HepG2 (cell line): Measurements from ENCODE around the gene TMEM127. TPM values are rescaled to one million over a fixed set of nuclear protein-coding genes. Genes with fewer than 3 reads are reported as not detected.
"Not testable (repeated sequence)": the region's sequence is repeated elsewhere in the genome, so short reads cannot be mapped to it uniquely, and the experiment has no call there.

Source experiments
- ATAC-seq: fragments of 200-7000 bp; cut with Tn5 transposase; 3 replicates; pipeline ENCODE4 v1.9.1; 2020; ENCODE audit warnings: mild to moderate bottlenecking, moderate library complexity
- BruUV-seq: library from RNA; stranded (reverse); fragments of 400-500 nt; replicated peaks from 2 replicates; lab custom pipeline; 2021; lab: Mats Ljungman, UMichigan
- CTCF ChIA-PET: fragments of 300-600 bp; formaldehyde crosslinking; extraction: SDS; loops from one replicate; lab custom pipeline; 2021; ENCODE audit warnings: low total read pairs, inconsistent platforms, low intra/inter-chr PET ratio; lab: Yijun Ruan, JAX
- POLR2A ChIA-PET: fragments of 350-600 bp; sonication (Branson Sonifier 250); formaldehyde crosslinking; loops from one replicate; lab custom pipeline; 2020; ENCODE audit warnings: antibody characterized with exemption, inconsistent platforms; lab: Yijun Ruan, JAX
- DNase-seq: peaks from one replicate; pipeline ENCODE4 v3.0.0-alpha.2; 2015; ENCODE audit warnings: low spot score
- FAIRE-seq: peaks from 3 replicates; lab custom pipeline; 2011; peaks lifted over from hg19 to GRCh38; lab: Jason Lieb, UNC
- H2AFZ ChIP-seq: one replicate; pipeline ENCODE4 v1.6.1; 2011; ENCODE audit warnings: low read length, inconsistent platforms
- H3K27ac ChIP-seq: fragments of 300-600 bp; 3 replicates; pipeline ENCODE4 v1.8.0; 2011; ENCODE audit warnings: mixed run types, mild to moderate bottlenecking, mixed read lengths, low read length, inconsistent platforms; ENCODE audit not compliant: insufficient read depth; ENCODE audit errors: extremely low read length
- H3K27me3 ChIP-seq, 2 experiments: fragments of 200-600 bp in 1 of 2; 2 replicates in 1 of 2; 3 replicates in 1 of 2; pipeline versions ENCODE4 v1.6.0 to v1.8.0; 2011; ENCODE audit warnings: low read length in 2 of 2, mild to moderate bottlenecking in 2 of 2, moderate library complexity in 2 of 2, inconsistent platforms in 1 of 2; ENCODE audit not compliant: insufficient read depth in 2 of 2, control insufficient read depth in 1 of 2
- H3K36me3 ChIP-seq, 2 experiments: fragments of 200-600 bp in 1 of 2; replicated peaks in 1 of 2; 2 replicates in 1 of 2; 3 replicates in 1 of 2; pipeline versions ENCODE4 v1.5.1 to v1.8.0; 2011; ENCODE audit warnings: low read length in 2 of 2, inconsistent platforms in 1 of 2; ENCODE audit not compliant: insufficient read depth in 2 of 2, control insufficient read depth in 1 of 2
- H3K4me1 ChIP-seq: 2 replicates; pipeline ENCODE4 v1.5.1; 2012; ENCODE audit warnings: low read length, inconsistent platforms; ENCODE audit not compliant: insufficient read depth
- H3K4me2 ChIP-seq: 2 replicates; pipeline ENCODE4 v1.6.0; 2011; ENCODE audit warnings: low read depth, low read length, inconsistent platforms
- H3K4me3 ChIP-seq, 3 experiments: fragments of 200-600 bp in 1 of 3; sonication (generic), shearing (Covaris generic) in 1 of 3; replicated peaks in 1 of 3; 2 replicates each; pipeline ENCODE4 v1.5.1; 2011 to 2016; ENCODE audit warnings: low read length in 3 of 3, inconsistent platforms in 2 of 3, low read depth in 2 of 3, mild to moderate bottlenecking in 2 of 3, control low read depth in 1 of 3, mixed read lengths in 1 of 3; ENCODE audit not compliant: insufficient read depth in 1 of 3
- H3K79me2 ChIP-seq: one replicate; pipeline ENCODE4 v1.6.1; 2011; ENCODE audit warnings: low read length, inconsistent platforms; ENCODE audit not compliant: insufficient read depth
- H3K9ac ChIP-seq: 2 replicates; pipeline ENCODE4 v1.6.0; 2011; ENCODE audit warnings: mild to moderate bottlenecking, low read depth, low read length, inconsistent platforms; ENCODE audit not compliant: insufficient read depth
- H3K9me3 ChIP-seq: 2 replicates; pipeline ENCODE4 v1.5.1; 2012; ENCODE audit warnings: mild to moderate bottlenecking, low read length
- H4K20me1 ChIP-seq: 2 replicates; pipeline ENCODE4 v1.6.0; 2011; ENCODE audit warnings: inconsistent platforms, mild to moderate bottlenecking, low read length, moderate library complexity; ENCODE audit not compliant: insufficient read depth
- EED ChIP-seq: sonication (generic); formaldehyde crosslinking; IDR thresholded peaks from 2 replicates; pipeline ENCODE4 v1.5.0; 2020; ENCODE audit warnings: mild to moderate bottlenecking, missing genetic modification reagents
- ELF1 ChIP-seq: sonication (generic); formaldehyde crosslinking; IDR thresholded peaks from 2 replicates; pipeline ENCODE4 v1.4.0; 2020; ENCODE audit warnings: missing genetic modification reagents
- HIVEP1 ChIP-seq: sonication (generic); formaldehyde crosslinking; IDR thresholded peaks from 2 replicates; pipeline ENCODE4 v1.4.0; 2020; ENCODE audit warnings: mild to moderate bottlenecking, missing genetic modification reagents
- NCOA5 ChIP-seq: sonication (generic); formaldehyde crosslinking; IDR thresholded peaks from 2 replicates; pipeline ENCODE4 v1.4.0; 2020; ENCODE audit warnings: missing genetic modification reagents
- NFE2L2 ChIP-seq: fragments of 150-350 bp; IDR thresholded peaks from 2 replicates; pipeline ENCODE4 v1.6.1; 2014; ENCODE audit warnings: low read length
- PAWR ChIP-seq: sonication (generic); formaldehyde crosslinking; IDR thresholded peaks from 2 replicates; pipeline ENCODE4 v1.4.0; 2020; ENCODE audit warnings: missing genetic modification reagents, mild to moderate bottlenecking, borderline replicate concordance
- REL ChIP-seq: sonication (generic); formaldehyde crosslinking; conservative IDR thresholded peaks from 2 replicates; pipeline ENCODE4 v1.8.0; 2022; ENCODE audit warnings: mild to moderate bottlenecking, missing genetic modification reagents, moderate library complexity
- TOE1 ChIP-seq: sonication (generic); formaldehyde crosslinking; IDR thresholded peaks from 2 replicates; pipeline ENCODE4 v1.4.0; 2020; ENCODE audit warnings: mild to moderate bottlenecking, missing genetic modification reagents
- ZBTB42 ChIP-seq: sonication (generic); formaldehyde crosslinking; IDR thresholded peaks from 2 replicates; pipeline ENCODE4 v1.5.0; 2020; ENCODE audit warnings: mild to moderate bottlenecking, missing genetic modification reagents
- ZSCAN22 ChIP-seq: sonication (generic); formaldehyde crosslinking; IDR thresholded peaks from 2 replicates; pipeline ENCODE4 v1.4.0; 2020; ENCODE audit warnings: mild to moderate bottlenecking, missing genetic modification reagents
- WGBS: methylation state at CpG from one replicate; pipeline ENCODE4 v1.1.6; 2017; ENCODE audit warnings: low lambda C conversion rate; 5-methylcytosine and 5-hydroxymethylcytosine counted together
- in situ Hi-C: cut with HindIII; loops from 2 replicates; pipeline ENCODE4 v1.10.0; 2017; ENCODE audit warnings: low pct_unique_long_range_greater_than_20kb; ENCODE audit not compliant: extremely low pct_ligation_motif_present
- intact Hi-C: fragments of 100-400 bp; cut with micrococcal nuclease; formaldehyde crosslinking; loops from one replicate; pipeline ENCODE4 v1.10.0; 2022; ENCODE audit not compliant: unreplicated experiment
- polyA plus RNA-seq, 8 experiments: library from polyadenylated mRNA; depleted of rRNA in 3 of 8; stranded (reverse) in 7 of 8; unstranded in 1 of 8; fragments of >200 nt; fragmentation: Illumina TruSeq in 4 of 8; extraction: Trizol in 4 of 8; gene quantifications; 2 replicates each; pipeline versions ENCODE4 v1.2.1 to v1.2.3, GENCODE V29; 2011 to 2016; ENCODE audit warnings: low read depth in 4 of 8, missing spikeins in 1 of 8, mixed read lengths in 1 of 8; ENCODE audit not compliant: insufficient read depth in 1 of 8
- total RNA-seq, 5 experiments: library from RNA; depleted of rRNA; stranded (reverse); fragments of >200 nt; fragmentation: Illumina TruSeq; extraction: Trizol; gene quantifications; 2 replicates each; pipeline ENCODE4 v1.2.3, GENCODE V29; 2016; ENCODE audit warnings: low read depth in 1 of 5
- TF ChIP-seq, protein P1 (sequence below): sonication (generic); formaldehyde crosslinking; IDR thresholded peaks from 2 replicates; pipeline ENCODE4 v1.5.0; 2020; ENCODE audit warnings: missing genetic modification reagents, mild to moderate bottlenecking, borderline replicate concordance
- TF ChIP-seq, protein P2 (sequence below): sonication (generic); formaldehyde crosslinking; IDR thresholded peaks from 2 replicates; pipeline ENCODE4 v1.9.0; 2021; ENCODE audit warnings: missing genetic modification reagents, borderline replicate concordance
- TF ChIP-seq, protein P3 (sequence below): sonication (generic); formaldehyde crosslinking; IDR thresholded peaks from 2 replicates; pipeline ENCODE4 v1.4.0; 2020; ENCODE audit warnings: missing genetic modification reagents, borderline replicate concordance

TMEM127 gene
- total and polyA plus RNA-seq, 2 of the 13 experiments (the other 11 are each of a cell fraction or from before 2014, with no cell fraction given): 21.5 to 33.9 TPM

DNA sequence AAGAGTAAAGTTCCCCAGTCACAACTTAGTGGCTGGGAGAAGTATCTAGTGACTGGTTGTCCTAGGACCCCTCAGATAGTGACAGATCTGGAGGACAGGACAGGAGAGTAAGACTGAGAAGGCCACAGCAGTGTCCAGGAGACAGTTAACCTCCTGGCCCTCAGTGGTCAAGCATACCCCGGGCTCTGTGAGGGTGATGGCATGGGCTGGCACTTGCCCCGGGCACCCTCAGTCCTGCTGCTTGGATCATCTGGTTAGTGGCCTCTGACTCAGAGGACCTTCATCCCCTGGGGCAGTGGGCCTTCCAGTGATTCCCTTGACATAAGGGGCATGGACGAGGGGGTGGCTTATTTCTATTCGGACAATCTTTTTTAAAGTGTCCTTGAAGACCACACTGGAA lies 45.8 kb downstream of the TMEM127 start:
- H3K9ac ChIP-seq, H4K20me1 ChIP-seq, H3K9me3 ChIP-seq, FAIRE-seq, BruUV-seq, H3K4me1 ChIP-seq, H3K79me2 ChIP-seq, H3K27ac ChIP-seq, H2AFZ ChIP-seq, H3K4me3 ChIP-seq, H3K4me2 ChIP-seq, DNase-seq, ATAC-seq, POLR2A ChIA-PET, H3K36me3 ChIP-seq, in situ Hi-C loops, intact Hi-C loops, CTCF ChIA-PET, H3K27me3 ChIP-seq: not testable (repeated sequence)
- 95% methylated on average over 4 of the region's 4 CpGs for WGBS

DNA sequence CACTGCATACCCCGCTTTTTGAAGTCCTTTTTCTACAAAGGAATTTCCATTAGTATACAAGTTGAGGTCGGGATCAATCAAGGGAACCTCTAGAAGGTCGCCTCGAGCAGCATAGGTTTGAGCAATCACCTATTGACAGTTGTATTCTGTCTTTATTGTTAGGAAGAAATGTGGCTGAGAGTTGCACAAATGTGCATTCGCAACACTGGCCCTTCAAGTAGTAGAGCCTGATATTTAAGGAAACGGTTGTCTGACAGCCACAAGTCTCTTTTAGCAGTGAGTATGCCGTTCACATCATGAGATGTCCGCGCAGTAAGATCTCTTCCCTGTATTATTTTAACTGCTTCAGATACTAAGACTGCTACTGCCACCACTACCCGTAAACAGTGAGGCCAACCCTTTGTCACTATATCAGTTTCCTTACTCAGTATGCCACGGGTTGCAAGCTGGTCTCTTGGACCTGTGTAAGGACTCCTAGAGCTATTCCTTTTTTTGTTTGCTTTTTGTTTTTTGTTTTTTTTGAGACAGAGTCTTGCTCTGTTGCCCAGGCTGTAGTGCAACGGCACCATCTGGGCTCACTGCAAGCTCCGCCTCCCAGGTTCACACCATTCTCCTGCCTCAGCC lies 47.2 kb downstream of the TMEM127 start:
- Histone ChIP-seq H3K79me2 (no peaks in the 10 kb centered on the region), H3K9me3 (no peaks in the 10 kb centered on the region), H3K27ac (no peak overlapping the region), H3K9ac (no peak overlapping the region), H3K36me3 (peaks cover 1 to 3% of the 10 kb centered on the region in 2 experiments; a peak in 3 of 5 replicates), H3K4me1 (0 out of 2 replicates have a peak, but pooled peaks cover 9% of the 10 kb centered on the region), H4K20me1 (no peaks in the 10 kb centered on the region), H2AFZ (no peak overlapping the region), H3K4me2 (no peak overlapping the region), H3K27me3 (no peaks in the 10 kb centered on the region), H3K4me3 (no peak overlapping the region)
- intact Hi-C loops (no loop called here), in situ Hi-C loops (no loop called here)
- FAIRE-seq: no peak
- no TSS peak for BruUV-seq
- POLR2A ChIA-PET: interaction anchor here (2.3 kb wide), 1 partner anchor 10 kb away, joined by 6 read pairs; the partner anchor contains the start of gene STARD7
- CTCF ChIA-PET: no interaction called here
- 84% methylated on average over 13 of the region's 13 CpGs for WGBS
- no peak for DNase-seq
- ATAC-seq: no peak
- TF ChIP-seq, protein P1, sequence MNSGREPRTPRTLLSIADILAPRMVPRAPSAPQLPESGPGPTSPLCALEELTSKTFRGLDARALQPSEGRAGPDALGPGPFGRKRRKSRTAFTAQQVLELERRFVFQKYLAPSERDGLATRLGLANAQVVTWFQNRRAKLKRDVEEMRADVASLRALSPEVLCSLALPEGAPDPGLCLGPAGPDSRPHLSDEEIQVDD (CRISPR knock-in tag): no peak
- TF ChIP-seq ELF1 (CRISPR knock-in tag) (no peak), PAWR (CRISPR knock-in tag) (no peak), REL (no peak), EED (CRISPR knock-in tag) (no peak), NCOA5 (CRISPR knock-in tag) (no peak), ZSCAN22 (no peak), ZBTB42 (no peak), TOE1 (CRISPR knock-in tag) (no peak), HIVEP1 (CRISPR knock-in tag) (no peak), NFE2L2 (no peak)
- TF ChIP-seq, protein P2, sequence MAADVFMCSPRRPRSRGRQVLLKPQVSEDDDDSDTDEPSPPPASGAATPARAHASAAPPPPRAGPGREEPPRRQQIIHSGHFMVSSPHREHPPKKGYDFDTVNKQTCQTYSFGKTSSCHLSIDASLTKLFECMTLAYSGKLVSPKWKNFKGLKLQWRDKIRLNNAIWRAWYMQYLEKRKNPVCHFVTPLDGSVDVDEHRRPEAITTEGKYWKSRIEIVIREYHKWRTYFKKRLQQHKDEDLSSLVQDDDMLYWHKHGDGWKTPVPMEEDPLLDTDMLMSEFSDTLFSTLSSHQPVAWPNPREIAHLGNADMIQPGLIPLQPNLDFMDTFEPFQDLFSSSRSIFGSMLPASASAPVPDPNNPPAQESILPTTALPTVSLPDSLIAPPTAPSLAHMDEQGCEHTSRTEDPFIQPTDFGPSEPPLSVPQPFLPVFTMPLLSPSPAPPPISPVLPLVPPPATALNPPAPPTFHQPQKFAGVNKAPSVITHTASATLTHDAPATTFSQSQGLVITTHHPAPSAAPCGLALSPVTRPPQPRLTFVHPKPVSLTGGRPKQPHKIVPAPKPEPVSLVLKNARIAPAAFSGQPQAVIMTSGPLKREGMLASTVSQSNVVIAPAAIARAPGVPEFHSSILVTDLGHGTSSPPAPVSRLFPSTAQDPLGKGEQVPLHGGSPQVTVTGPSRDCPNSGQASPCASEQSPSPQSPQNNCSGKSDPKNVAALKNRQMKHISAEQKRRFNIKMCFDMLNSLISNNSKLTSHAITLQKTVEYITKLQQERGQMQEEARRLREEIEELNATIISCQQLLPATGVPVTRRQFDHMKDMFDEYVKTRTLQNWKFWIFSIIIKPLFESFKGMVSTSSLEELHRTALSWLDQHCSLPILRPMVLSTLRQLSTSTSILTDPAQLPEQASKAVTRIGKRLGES: no peak
- TF ChIP-seq, protein P3, sequence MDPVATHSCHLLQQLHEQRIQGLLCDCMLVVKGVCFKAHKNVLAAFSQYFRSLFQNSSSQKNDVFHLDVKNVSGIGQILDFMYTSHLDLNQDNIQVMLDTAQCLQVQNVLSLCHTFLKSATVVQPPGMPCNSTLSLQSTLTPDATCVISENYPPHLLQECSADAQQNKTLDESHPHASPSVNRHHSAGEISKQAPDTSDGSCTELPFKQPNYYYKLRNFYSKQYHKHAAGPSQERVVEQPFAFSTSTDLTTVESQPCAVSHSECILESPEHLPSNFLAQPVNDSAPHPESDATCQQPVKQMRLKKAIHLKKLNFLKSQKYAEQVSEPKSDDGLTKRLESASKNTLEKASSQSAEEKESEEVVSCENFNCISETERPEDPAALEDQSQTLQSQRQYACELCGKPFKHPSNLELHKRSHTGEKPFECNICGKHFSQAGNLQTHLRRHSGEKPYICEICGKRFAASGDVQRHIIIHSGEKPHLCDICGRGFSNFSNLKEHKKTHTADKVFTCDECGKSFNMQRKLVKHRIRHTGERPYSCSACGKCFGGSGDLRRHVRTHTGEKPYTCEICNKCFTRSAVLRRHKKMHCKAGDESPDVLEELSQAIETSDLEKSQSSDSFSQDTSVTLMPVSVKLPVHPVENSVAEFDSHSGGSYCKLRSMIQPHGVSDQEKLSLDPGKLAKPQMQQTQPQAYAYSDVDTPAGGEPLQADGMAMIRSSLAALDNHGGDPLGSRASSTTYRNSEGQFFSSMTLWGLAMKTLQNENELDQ (CRISPR knock-in tag): no peak
